B cell (primary cell): ENCODE data around the gene RRAS.

Experiments used
- EZH2 ChIP-seq: IDR thresholded peaks from 2 replicates; pipeline ENCODE4 v1.6.1; 2012; ENCODE audit warnings: borderline replicate concordance, low read depth, mild to moderate bottlenecking, moderate library complexity, low read length; ENCODE audit not compliant: insufficient read depth, poor library complexity, severe bottlenecking
- TF ChIP-seq, protein P1 (sequence below): fragments of 200-600 bp; IDR thresholded peaks from one replicate; pipeline ENCODE4 v1.8.0; 2022; ENCODE audit warnings: antibody characterized with exemption, mild to moderate bottlenecking

- no peak for TF ChIP-seq EZH2
- TF ChIP-seq, protein P1, sequence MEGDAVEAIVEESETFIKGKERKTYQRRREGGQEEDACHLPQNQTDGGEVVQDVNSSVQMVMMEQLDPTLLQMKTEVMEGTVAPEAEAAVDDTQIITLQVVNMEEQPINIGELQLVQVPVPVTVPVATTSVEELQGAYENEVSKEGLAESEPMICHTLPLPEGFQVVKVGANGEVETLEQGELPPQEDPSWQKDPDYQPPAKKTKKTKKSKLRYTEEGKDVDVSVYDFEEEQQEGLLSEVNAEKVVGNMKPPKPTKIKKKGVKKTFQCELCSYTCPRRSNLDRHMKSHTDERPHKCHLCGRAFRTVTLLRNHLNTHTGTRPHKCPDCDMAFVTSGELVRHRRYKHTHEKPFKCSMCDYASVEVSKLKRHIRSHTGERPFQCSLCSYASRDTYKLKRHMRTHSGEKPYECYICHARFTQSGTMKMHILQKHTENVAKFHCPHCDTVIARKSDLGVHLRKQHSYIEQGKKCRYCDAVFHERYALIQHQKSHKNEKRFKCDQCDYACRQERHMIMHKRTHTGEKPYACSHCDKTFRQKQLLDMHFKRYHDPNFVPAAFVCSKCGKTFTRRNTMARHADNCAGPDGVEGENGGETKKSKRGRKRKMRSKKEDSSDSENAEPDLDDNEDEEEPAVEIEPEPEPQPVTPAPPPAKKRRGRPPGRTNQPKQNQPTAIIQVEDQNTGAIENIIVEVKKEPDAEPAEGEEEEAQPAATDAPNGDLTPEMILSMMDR, result no peak
Measured at GRCh38 chr19:49678985-49679770, 39.2 kb upstream of the RRAS start.
